H1 (cell line): ENCODE measurements around the gene NUP188. TPM values are rescaled to one million over a fixed set of nuclear protein-coding genes. Genes with fewer than 3 reads are reported as not detected.

Experiments
- BRCA1 ChIP-seq: IDR thresholded peaks from 2 replicates; pipeline ENCODE4 v1.6.1; 2012; ENCODE audit warnings: low read depth, low read length, improper control_type of control experiment
- EZH2 ChIP-seq: fragments of 200-600 bp; sonication (generic); IDR thresholded peaks from 2 replicates; pipeline ENCODE4 v1.7.1; 2012; ENCODE audit warnings: low read depth, mild to moderate bottlenecking, moderate library complexity, low read length, inconsistent platforms; ENCODE audit not compliant: severe bottlenecking
- POU5F1 ChIP-seq: IDR thresholded peaks from 2 replicates; pipeline ENCODE4 v1.6.1; 2011; ENCODE audit warnings: low read depth, mild to moderate bottlenecking, low read length, moderate library complexity
- TBP ChIP-seq: IDR thresholded peaks from 2 replicates; pipeline ENCODE4 v1.6.1; 2011; ENCODE audit warnings: low read depth, low read length, improper control_type of control experiment
- USF2 ChIP-seq: IDR thresholded peaks from 2 replicates; pipeline ENCODE4 v1.6.1; 2011; ENCODE audit warnings: low read length, improper control_type of control experiment
- YY1 ChIP-seq: IDR thresholded peaks from 2 replicates; pipeline ENCODE4 v1.6.1; 2011; ENCODE audit warnings: low read depth, mild to moderate bottlenecking, low read length
- polyA plus RNA-seq, 7 experiments: library from polyadenylated mRNA; depleted of rRNA in 3 of 7; stranded (reverse) in 5 of 7; unstranded in 2 of 7; fragments of >200 nt in 5 of 7; fragments of 200-250 nt in 2 of 7; gene quantifications; 1 replicate in 5 of 7; 2 replicates in 1 of 7; 4 replicates in 1 of 7; pipeline versions ENCODE4 v1.2.1 to v1.2.3, GENCODE V29; 2011 to 2013; ENCODE audit warnings: missing spikeins in 2 of 7, mixed read lengths in 2 of 7
- total RNA-seq: library from RNA; stranded (reverse); fragmentation: NEBNext Ultra II Directional; extraction: Animal tissue kit (Norgen Biotek cat#: 25700); gene quantifications from 2 replicates; pipeline ENCODE4 v1.2.1, GENCODE V29; 2021

NUP188 gene
- total and polyA plus RNA-seq, 2 of the 8 experiments (the other 6 are each of a cell fraction or from before 2014, with no cell fraction given) = 90.1 to 111 TPM

- no peak for TF ChIP-seq EZH2
- no peak for TF ChIP-seq TBP
- TF ChIP-seq BRCA1 = no peak
- no peak for TF ChIP-seq POU5F1
- TF ChIP-seq USF2 = no peak
- TF ChIP-seq YY1 = no peak
These were observed 94.5 kb downstream of the NUP188 start (continued) for GRCh38 chr9:129042016-129042415.
